Activated gamma-delta T cell treated with anti-CD3 and anti-CD28 coated beads, Interleukin-2, amount 50 U/mL, for 16 hours (primary cell): ENCODE results near the gene IQGAP2.

ENCODE experiments used
- DNase-seq: peaks from one replicate; pipeline ENCODE4 v3.0.0-alpha.2; 2020; ENCODE audit warnings: low read depth

Gene IQGAP2

GRCh38 chr5:76451031-76451701 is 48.1 kb downstream of the IQGAP2 start:
- DNase-seq, result no peak

DNA sequence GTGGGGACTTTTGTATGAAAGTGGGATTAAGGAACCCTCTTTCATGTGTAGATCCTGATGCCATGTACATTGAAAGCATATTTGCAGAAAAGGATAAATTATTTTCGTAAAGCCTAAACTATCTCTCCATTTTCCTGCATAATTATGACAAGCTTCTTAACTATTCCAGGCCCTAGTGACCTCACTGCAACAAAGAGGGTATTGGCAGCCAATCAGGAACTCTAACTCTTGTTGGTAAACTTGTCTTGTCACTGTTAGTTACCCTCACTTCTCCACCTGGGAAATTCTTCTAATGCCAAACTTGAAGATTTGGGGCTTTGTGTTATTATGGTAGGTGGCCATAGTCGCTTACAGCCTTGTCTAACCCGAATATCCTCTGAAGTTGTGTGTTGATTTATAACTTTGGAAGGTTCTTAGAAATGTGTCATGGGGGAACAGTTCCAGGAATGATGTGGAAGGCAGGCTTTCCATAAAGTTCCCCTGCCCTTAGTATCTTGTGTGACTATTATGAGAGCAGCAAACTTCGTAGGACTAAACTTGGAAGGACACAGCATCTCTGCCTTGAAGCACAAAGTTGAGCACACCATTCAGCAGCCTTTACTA is 52.5 kb downstream of the IQGAP2 start:
- no peak for DNase-seq

DNA sequence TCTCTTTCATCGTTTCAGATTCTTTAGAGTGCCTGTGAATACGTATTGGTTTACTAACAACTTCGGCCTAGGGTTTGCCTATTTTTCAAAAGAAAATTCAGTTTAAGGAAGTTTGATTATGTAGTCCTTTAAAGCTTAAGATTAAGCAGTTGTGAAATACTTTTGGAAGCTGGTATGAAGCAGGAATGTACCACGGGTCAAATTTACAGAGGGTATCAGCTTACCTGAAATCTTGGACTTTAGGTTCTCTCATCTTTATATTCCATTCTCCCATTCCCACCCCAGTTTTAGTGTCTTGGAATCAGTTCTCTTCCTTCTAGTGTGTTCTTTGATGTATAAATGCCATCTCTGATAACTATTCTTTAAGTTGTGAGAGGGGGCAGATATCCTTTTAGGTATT is 53.2 kb downstream of the IQGAP2 start:
- DNase-seq, result no peak

DNA sequence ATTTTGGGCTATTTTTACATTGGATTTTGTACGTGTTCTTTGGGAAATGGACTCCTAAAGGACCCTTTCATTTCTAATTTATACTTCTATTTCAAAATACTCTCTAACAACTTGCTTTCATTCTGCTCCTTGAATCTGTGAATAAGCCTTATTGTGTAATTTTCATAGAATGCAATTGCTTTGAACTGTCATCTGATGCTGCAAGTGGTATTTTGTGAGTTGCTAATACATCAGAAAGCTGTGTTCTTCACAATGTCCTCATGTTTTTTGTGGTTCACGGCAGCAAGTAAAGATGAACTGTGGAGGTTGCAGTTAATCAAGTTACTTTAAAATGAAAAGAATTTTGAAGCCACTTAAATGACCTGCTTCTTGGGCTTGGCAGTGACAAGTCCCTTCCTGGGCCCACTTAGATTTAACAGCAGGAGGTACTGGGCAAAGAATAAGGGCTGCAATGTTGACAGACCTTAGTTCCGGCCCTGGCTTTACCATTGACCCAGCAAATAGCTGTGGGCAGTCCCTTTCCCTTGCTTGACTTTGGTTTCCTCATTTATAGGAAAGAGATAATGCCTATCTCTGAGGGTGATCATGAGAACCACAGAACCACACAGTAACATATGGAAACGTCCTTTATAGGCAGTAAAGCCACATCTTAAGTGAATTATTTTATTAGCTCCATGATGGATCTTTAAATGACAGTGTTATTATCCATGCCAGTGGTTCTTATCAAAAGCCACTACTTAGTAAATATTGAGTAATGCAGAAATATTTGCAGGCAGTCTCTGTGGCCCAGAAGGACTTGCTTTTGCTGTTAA is 54.8 kb downstream of the IQGAP2 start:
- DNase-seq, result no peak

GRCh38 chr5:76458486-76458830 is 55.4 kb downstream of the IQGAP2 start:
- DNase-seq, result no peak

DNA sequence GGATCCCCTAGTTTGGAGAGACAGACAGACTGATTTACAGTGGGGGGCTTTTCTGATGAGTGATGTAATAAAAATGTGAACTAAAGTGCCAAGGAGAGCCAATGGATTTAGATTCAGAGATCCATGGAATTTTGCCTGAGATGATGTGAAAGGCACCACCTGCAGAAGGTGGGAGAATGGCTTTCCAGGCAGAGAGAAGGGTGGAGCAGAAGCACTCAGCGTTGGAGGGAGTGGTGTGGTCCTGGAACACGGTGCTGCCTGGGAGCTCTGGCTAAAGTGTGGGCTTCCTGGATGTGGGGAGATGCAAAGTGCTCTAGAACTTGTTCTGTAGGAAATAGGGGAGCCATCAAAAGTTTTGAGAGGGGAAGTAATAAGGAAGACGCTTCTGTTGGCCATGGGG is 57.0 kb downstream of the IQGAP2 start:
- no peak for DNase-seq

DNA sequence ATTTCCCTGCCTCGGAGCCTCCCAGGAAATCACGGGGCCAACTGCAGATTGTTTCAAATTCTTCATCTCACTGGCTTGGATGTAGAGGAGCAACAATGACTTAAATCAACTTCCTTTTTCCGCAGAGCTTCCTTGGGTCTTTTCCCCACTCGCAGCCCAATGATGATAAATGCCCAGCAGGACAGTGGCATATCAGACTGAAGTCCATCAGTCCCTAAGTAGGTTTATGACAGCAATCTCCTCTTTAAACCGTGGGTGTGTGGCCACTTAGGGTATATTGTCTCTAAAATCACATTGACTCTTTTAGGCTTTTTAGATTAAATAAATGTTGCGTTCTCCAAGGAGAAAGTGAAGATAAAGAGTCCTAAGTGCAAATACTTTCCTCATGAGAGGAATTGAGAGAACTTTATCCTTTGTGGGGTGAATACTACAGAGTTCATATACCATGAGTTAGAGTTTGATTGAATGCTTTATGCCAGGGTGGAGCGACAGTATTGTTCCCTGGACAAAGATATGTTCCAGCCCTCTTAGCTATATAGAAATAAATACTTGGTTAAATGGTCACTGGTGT is 59.1 kb downstream of the IQGAP2 start:
- no peak for DNase-seq

GRCh38 chr5:76467216-76467615 is 64.1 kb downstream of the IQGAP2 start:
- no peak for DNase-seq

- no peak for DNase-seq
Measured at GRCh38 chr5:76468635-76469425, 65.7 kb downstream of the IQGAP2 start.

- DNase-seq, result no peak
Measured at GRCh38 chr5:76469656-76470290, 66.7 kb downstream of the IQGAP2 start.

- DNase-seq, result no peak
Measured at GRCh38 chr5:76470976-76471375, 67.9 kb downstream of the IQGAP2 start.

GRCh38 chr5:76471406-76471805 is 68.3 kb downstream of the IQGAP2 start:
- no peak for DNase-seq

DNA sequence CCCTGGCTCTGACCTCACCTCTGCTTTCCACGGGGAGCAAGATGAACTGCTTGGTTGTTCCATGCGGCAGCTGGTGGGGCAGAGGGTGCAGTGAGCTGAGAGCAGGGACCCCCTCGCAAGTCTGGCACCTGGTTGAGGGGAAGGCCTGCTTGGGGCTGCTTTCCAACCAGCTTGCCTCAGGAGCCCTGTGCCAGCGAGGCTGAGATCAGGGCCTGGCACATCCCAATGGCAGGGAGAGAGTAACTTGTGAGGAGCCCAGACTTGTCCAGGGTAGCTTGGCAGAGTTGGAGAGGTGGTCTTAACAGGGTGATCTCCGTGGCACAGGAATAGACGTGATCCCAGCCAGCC is 68.9 kb downstream of the IQGAP2 start:
- DNase-seq, result no peak

GRCh38 chr5:76472335-76473008 is 69.4 kb downstream of the IQGAP2 start:
- no peak for DNase-seq

GRCh38 chr5:76473009-76473336 is 69.9 kb downstream of the IQGAP2 start:
- DNase-seq, result no peak

DNA sequence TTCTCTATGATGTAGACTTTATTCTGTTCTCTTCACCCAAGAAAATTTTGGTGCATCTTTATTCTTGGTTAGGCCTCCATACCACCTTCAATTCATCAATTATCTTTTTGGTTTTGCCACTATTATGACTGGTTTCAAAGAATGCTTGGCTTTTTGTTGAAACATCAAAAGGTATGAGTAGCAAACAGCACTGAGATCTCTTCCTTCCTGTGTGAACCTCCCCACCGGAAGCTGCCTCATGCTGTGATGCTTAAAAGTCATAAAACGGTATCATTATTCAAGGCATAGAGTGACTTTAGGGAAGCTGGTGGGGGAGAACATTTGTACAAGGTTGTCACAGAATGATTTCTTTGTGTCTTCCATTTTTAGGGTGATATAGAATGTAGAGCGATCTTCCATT is 70.6 kb downstream of the IQGAP2 start:
- peak; percentile 52 for DNase-seq

DNA sequence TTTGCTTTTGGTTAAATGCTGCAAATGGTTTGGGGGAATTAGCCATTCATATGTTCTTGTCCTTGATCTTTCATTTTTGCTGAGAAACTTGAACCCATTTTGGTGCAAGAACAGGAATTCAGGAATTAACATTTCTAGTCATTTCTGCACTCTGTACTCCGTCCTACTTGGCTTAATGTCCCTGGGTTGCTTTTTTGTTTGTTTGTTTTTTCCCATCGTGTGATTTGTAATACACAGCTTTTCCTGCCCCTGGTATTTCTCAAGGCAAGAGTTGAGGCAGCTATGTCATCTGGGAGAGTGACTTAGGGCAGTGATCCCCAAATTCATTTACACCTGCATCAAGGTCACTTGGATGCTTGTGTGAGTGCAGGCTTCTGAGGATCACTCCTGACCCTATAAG is 71.3 kb downstream of the IQGAP2 start:
- DNase-seq, result no peak

- DNase-seq, result no peak
Measured at GRCh38 chr5:76475385-76475784, 72.3 kb downstream of the IQGAP2 start.

GRCh38 chr5:76475936-76476335 is 72.9 kb downstream of the IQGAP2 start:
- no peak for DNase-seq

GRCh38 chr5:76476474-76477038 is 73.5 kb downstream of the IQGAP2 start:
- DNase-seq, result no peak

DNA sequence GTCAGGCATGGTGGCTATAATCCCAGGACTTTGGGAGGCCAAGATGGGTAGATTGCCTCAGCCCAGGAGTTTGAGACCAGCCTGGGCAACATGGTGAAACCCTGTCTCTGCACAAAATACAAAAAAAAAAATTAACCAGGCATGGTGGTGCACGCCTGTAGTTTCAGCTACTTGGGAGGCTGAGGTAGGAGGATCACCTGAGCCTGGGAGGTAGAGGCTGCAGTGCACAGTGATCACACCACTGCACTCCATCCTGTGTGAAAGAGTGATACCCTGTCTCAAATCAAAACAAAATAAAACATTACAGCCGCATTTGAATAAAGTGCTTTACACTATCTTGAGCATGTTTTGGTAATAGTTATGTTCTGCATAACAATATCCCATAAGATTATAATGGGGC is 74.0 kb downstream of the IQGAP2 start:
- DNase-seq, result no peak
